ENCODE measurements around the gene DOP1A.

DOP1A gene, protein sequence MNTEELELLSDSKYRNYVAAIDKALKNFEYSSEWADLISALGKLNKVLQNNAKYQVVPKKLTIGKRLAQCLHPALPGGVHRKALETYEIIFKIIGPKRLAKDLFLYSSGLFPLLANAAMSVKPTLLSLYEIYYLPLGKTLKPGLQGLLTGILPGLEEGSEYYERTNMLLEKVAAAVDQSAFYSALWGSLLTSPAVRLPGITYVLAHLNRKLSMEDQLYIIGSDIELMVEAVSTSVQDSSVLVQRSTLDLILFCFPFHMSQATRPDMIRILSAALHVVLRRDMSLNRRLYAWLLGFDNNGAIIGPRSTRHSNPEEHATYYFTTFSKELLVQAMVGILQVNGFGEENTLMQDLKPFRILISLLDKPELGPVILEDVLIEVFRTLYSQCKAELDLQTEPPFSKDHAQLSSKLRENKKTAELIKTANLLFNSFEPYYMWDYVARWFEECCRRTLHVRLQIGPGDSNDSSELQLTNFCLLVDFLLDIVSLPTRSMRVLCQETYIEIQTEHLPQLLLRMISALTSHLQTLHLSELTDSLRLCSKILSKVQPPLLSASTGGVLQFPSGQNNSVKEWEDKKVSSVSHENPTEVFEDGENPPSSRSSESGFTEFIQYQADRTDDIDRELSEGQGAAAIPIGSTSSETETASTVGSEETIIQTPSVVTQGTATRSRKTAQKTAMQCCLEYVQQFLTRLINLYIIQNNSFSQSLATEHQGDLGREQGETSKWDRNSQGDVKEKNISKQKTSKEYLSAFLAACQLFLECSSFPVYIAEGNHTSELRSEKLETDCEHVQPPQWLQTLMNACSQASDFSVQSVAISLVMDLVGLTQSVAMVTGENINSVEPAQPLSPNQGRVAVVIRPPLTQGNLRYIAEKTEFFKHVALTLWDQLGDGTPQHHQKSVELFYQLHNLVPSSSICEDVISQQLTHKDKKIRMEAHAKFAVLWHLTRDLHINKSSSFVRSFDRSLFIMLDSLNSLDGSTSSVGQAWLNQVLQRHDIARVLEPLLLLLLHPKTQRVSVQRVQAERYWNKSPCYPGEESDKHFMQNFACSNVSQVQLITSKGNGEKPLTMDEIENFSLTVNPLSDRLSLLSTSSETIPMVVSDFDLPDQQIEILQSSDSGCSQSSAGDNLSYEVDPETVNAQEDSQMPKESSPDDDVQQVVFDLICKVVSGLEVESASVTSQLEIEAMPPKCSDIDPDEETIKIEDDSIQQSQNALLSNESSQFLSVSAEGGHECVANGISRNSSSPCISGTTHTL (N-terminal part only)

DNA sequence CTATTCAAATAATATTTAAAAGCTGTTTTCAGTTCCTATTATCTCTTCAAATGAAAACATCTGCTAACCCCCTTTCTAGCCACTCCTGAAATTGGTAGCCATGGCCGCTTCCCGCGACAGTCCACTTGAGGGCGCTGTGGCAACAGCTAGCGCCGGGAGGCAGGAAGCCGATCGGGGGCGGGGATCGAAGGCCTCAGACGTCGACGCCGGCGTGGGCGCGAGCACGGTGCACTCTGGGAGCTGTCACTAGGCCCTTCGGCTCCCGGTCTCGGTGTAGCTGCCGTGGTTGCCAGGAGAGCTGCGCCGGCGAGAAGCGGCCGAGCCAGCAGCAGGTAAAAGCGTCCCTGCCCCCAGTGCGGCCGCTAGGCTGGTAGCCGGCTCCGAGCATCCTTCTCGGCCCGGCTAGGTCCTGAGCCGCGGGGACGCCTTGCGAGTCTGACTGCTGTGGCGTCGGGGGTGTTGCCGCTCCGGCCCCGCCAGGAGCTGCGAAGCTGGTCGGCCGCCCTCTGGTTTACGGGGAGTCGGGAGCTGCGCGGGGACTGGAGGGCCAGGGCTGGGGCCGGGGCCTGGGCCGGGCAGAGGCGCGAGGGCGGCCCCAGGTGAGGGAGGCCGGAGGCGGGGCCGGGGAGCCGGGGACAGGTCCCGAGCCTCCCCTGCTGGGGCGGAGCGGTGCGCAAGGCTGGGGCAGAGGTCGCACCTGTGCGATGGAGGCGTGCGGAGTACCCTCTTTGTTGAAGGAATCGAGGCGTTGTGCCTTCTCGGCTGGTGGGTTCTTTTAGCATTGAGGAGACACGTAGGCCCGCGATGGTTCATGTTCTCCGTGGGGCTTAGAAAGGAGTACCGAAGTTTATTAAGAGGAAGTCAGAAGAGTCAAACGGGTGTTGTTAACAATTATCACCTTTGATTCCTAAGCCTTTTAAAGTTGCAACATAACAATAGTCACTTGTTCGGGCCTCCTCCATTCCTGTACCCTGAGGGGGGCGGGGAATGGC is at the start of gene DOP1A:
DOP1A (plus strand) TSS at position 224 of the 992 bp plus-strand sequence. CDS start 29,307 bp downstream, outside the sequence.
- peak within 1 kb of the TSS; percentile 82 for H3K27ac ChIP-seq (ENCODE audit: low read depth, low read length)
- peaks cover 41% of the 10 kb centered on the region for H3F3A ChIP-seq (ENCODE audit: insufficient read depth)
- H4K20me1 ChIP-seq (ENCODE audit: low read depth, low read length), result no peaks in the 10 kb centered on the region
- peak within 1 kb of the TSS; percentile 96 for H3K4me2 ChIP-seq (ENCODE audit: low read depth, low read length, poor library complexity, severe bottlenecking)
- peak within 1 kb of the TSS; percentile 73 for H3K4me3 ChIP-seq (ENCODE audit: insufficient read depth, low read length, poor library complexity, severe bottlenecking)
- TF ChIP-seq EZH2phosphoT487 (conservative IDR thresholded peaks at IDR 0.05; ENCODE audit: low read length), result no peak
- TF ChIP-seq, protein P1, sequence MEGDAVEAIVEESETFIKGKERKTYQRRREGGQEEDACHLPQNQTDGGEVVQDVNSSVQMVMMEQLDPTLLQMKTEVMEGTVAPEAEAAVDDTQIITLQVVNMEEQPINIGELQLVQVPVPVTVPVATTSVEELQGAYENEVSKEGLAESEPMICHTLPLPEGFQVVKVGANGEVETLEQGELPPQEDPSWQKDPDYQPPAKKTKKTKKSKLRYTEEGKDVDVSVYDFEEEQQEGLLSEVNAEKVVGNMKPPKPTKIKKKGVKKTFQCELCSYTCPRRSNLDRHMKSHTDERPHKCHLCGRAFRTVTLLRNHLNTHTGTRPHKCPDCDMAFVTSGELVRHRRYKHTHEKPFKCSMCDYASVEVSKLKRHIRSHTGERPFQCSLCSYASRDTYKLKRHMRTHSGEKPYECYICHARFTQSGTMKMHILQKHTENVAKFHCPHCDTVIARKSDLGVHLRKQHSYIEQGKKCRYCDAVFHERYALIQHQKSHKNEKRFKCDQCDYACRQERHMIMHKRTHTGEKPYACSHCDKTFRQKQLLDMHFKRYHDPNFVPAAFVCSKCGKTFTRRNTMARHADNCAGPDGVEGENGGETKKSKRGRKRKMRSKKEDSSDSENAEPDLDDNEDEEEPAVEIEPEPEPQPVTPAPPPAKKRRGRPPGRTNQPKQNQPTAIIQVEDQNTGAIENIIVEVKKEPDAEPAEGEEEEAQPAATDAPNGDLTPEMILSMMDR (IDR thresholded peaks at IDR 0.05; ENCODE audit: insufficient read depth, low read length, poor library complexity, severe bottlenecking), result peak; percentile 95
- H3K9me3 ChIP-seq (ENCODE audit: insufficient read depth, low read length), result no peaks in the 10 kb centered on the region
- no peaks in the 10 kb centered on the region for H3K9me2 ChIP-seq (replicated peaks; ENCODE audit: insufficient read depth, low read length)
- peak within 1 kb of the TSS; percentile 73 for H3K9ac ChIP-seq (ENCODE audit: low read length)
- H2AFZ ChIP-seq (ENCODE audit: low read depth, low read length, severe bottlenecking), result peak within 1 kb of the TSS; percentile 93
- H3K27me3 ChIP-seq (ENCODE audit: low read length), result no peaks in the 10 kb centered on the region
- H3K79me2 ChIP-seq (ENCODE audit: insufficient read depth, low read length), result peaks cover 73% of the 10 kb centered on the region
- H3K36me3 ChIP-seq (ENCODE audit: low read length), result no peaks in the 10 kb centered on the region

DNA sequence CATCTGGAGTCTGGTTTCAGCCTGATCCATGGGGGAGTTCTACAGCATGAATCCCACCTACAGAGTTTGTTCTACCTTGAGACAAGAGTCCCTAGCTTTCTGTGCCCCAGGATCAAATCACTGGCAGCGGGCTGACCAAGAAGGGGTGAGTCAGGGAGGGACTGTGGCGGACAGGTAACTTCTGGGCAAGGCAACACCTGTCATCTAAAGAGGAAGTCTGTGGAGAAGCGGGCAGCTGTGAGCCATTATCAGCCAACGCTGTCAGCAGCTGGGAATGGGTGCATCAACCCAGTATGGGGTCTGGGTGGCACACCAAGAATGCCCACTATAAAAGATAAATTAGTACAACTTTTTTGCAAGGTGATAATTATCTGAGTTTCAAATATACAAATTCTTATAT is 47.7 kb upstream of the DOP1A start:
- Histone ChIP-seq H3F3A (ENCODE audit: insufficient read depth) (no peaks in the 10 kb centered on the region), H2AFZ (ENCODE audit: low read depth, low read length, severe bottlenecking) (no peak overlapping the region), H3K9me2 (replicated peaks; ENCODE audit: insufficient read depth, low read length) (no peaks in the 10 kb centered on the region), H4K20me1 (ENCODE audit: low read depth, low read length) (no peaks in the 10 kb centered on the region), H3K9ac (ENCODE audit: low read length) (no peak overlapping the region), H3K27ac (ENCODE audit: low read depth, low read length) (no peak overlapping the region), H3K4me2 (ENCODE audit: low read depth, low read length, poor library complexity, severe bottlenecking) (no peak overlapping the region), H3K4me3 (ENCODE audit: insufficient read depth, low read length, poor library complexity, severe bottlenecking) (no peak overlapping the region), H3K36me3 (ENCODE audit: low read length) (peaks cover 42% of the 10 kb centered on the region), H3K79me2 (ENCODE audit: insufficient read depth, low read length) (no peaks in the 10 kb centered on the region), H3K27me3 (ENCODE audit: low read length) (no peaks in the 10 kb centered on the region), H3K9me3 (ENCODE audit: insufficient read depth, low read length) (no peaks in the 10 kb centered on the region)
- TF ChIP-seq, protein P1 (IDR thresholded peaks at IDR 0.05; ENCODE audit: insufficient read depth, low read length, poor library complexity, severe bottlenecking), result no peak
- TF ChIP-seq EZH2phosphoT487 (conservative IDR thresholded peaks at IDR 0.05; ENCODE audit: low read length), result no peak

DNA sequence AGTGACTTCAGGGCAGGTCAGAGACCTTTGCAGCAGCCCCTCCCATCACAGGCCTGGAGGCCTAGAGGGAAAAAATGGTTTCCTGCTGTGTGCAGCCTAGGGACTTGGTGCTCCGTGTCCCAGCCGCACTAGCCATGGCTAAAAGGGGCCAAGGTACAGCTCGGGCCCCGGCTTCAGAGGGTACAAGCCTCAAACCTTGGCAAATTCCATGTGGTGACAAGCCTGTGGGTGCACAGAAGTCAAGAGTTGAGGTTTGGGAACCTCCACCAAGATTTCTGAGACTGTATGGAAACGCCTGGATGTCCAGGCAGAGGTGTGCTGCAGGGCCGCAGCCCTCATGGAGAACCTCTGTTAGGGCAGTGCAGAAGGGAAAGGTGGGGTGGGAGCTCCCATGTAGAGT is 35.8 kb upstream of the DOP1A start:
- Histone ChIP-seq H3K27me3 (ENCODE audit: low read length) (no peaks in the 10 kb centered on the region), H3K4me3 (ENCODE audit: insufficient read depth, low read length, poor library complexity, severe bottlenecking) (no peak overlapping the region), H3K79me2 (ENCODE audit: insufficient read depth, low read length) (no peaks in the 10 kb centered on the region), H3K9me2 (replicated peaks; ENCODE audit: insufficient read depth, low read length) (no peaks in the 10 kb centered on the region), H3K36me3 (ENCODE audit: low read length) (peaks cover 33% of the 10 kb centered on the region), H3K9ac (ENCODE audit: low read length) (no peak overlapping the region), H2AFZ (ENCODE audit: low read depth, low read length, severe bottlenecking) (no peak overlapping the region), H3F3A (ENCODE audit: insufficient read depth) (no peaks in the 10 kb centered on the region), H3K9me3 (ENCODE audit: insufficient read depth, low read length) (peaks cover 15% of the 10 kb centered on the region; the same call in 1 of the 2 replicates), H3K4me2 (ENCODE audit: low read depth, low read length, poor library complexity, severe bottlenecking) (no peak overlapping the region), H3K27ac (ENCODE audit: low read depth, low read length) (no peak overlapping the region), H4K20me1 (ENCODE audit: low read depth, low read length) (no peaks in the 10 kb centered on the region)
- TF ChIP-seq EZH2phosphoT487 (conservative IDR thresholded peaks at IDR 0.05; ENCODE audit: low read length), result no peak
- TF ChIP-seq, protein P1 (IDR thresholded peaks at IDR 0.05; ENCODE audit: insufficient read depth, low read length, poor library complexity, severe bottlenecking), result no peak
